Inflammatory macrophage (primary cell): ENCODE measurements around the gene TAS1R2.
A peak's percentile ranks its signal among the peaks of the same experiment; 100 is the strongest.
"Not testable (repeated sequence)": the region's sequence is repeated elsewhere in the genome, so short reads cannot be mapped to it uniquely, and the experiment has no call there.

ENCODE experiments used
- DNase-seq, 2 donors: peaks; one replicate each; pipeline ENCODE4 v3.0.0-alpha.2; 2020 to 2022

Gene TAS1R2

DNA sequence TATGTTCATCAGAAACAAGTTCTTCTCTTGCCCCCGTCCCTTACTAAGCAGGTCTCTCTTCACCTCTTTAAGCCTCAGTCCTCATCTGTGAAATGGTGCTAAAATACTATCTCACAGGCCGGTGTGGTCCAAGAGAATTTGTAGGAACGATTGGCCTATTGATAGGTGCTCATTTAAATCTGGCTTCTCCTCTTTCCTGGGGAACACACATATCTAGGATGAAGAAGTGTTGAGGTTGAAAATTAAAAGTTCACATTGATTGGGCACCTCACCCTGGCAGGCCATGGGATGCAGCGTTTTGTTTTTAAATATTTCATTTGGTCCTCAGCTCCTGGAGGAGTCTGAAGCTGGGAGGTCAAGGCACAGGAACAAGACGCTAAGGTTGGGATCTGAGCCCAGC lies 8.9 kb upstream of the TAS1R2 start:
- DNase-seq: no peak

DNA sequence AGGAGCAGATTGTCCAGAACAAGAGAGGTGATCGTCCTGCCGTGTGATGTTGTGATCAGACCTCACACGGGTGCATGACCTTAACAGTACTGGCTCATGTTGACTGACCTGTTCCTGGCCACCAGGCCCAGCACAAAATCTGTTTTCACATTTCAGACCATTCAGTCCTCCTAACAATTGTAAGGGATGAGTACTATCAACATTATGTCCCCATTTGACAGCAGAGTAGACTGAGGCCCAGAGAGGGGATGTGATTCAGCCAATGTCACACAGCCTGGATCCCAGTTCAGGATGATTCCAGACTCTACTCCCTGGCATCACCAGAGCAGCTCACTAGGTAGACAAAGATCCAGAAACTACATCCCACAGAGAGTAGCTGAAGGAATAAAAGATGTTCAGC lies 7.4 kb upstream of the TAS1R2 start:
- DNase-seq: no peak

DNA sequence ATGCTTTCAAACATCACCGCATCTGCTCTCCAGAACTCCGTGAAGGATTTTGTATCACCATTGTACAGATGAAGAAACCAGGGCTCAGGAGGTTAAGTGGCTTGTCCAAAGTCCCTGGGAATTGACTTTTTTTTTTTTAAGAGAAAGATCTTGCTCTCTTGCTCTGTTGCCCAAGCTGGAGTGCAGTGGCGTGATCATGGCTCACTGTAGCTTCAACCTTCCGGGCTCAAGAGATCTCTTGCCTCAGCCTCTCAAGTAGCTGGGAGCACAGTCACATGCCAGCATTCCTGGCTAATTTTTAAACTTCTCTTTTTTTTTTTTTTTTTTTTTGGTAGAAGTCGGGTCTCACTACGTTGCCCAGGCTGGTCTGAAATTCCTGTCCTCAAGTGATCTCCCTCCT lies 6.9 kb upstream of the TAS1R2 start:
- no peak for DNase-seq

DNA sequence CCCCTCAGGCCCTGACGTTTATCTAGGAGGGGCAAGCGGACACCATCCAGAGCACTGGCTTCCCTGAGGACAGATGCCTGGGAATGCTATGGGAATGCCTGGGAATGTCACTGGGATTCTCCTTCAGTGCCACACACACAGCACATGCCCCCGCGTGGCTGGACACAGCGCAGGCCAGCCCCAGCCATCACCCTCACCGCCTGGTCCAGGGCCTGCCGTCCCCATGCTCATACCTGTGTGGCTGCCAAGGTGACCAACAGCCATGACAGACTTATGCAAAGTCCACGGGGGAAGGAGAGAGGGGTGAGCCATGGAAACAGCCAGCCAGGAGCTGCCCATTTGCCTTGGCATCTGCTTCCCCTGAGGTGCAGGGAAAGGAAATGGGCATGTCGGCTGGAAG lies 5.7 kb upstream of the TAS1R2 start:
- DNase-seq: no peak

DNA sequence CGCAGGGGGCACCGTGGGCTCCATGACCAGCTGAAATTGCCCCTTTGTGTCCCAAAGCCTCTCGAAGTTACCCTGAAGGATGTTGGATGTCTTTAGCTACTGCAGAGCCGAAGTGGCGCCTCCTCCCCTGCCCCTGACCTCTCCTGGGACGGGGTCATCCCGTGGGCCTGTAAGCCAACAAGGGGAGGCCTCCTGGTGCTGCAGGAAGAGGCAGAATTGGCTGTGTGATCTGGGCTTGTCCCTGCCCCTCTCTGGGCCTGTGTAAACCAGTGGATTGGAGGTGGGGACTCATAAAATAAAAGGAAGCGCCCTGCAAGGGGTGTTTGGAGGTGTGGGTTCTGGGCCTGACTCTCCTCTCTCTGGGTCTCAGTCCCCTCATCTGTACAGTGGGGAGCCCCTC lies 2.1 kb upstream of the TAS1R2 start:
- DNase-seq: no peak

DNA sequence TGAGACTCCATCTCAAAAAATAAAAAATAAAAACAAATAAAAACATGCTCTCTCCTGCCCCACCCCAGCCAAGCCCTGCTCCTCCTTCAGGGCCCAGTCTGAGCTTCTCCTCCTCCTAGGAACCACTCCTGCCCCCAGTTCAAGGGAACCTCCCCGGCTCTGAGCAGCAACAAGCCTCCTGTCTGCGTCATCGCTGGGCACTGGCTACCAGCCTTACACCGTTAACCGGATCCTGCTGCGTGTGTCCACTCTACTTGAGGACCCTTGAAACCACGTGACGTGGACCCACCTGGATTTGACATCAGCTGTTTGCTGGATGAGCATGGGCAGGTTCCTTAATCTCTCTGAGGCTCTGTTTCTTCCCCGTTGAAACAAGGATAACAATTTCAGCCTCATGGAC lies 1.6 kb upstream of the TAS1R2 start:
- no peak for DNase-seq

DNA sequence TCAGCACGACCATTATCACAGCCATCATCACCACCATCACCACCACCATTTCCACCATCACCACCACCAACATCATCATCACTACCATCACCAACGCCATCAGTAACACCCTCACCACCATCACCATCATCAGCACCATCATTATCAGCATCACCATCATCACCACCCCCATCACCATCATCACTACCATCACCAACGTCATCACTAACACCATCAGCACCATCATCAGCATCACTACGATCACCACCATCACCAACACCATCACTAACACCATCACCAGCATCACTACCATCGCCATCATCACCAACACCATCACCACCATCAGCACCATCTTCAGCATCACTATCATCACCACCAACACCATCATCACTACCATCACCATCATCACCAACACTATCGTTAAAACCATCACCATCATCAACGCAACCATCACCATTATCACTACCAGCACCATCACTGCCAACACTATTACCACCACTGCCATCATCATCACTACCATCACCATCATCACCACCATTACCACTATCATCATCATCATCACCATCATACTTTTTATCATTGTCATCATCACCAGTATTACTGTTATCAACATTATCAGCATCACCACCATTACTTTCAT lies 1.3 kb downstream of the TAS1R2 start:
- DNase-seq: no peak

DNA sequence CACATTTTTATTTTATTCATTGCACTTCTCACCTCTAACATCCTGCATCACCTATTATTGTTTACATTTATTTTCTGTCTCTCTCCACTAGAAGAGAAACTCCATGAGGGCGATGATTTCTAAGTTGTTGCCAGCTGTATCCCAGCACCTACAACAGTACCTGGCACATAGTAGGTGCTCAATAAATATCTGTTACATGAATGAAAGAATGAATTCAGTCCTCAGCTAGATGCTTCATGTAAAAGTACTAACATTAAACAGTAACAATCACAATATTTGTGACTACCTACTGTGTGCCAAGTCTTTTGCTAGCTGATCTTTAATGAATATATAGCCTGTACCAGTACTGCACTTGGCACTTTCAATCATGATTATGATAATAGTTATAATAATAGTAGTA lies 3.0 kb downstream of the TAS1R2 start:
- no peak for DNase-seq

DNA sequence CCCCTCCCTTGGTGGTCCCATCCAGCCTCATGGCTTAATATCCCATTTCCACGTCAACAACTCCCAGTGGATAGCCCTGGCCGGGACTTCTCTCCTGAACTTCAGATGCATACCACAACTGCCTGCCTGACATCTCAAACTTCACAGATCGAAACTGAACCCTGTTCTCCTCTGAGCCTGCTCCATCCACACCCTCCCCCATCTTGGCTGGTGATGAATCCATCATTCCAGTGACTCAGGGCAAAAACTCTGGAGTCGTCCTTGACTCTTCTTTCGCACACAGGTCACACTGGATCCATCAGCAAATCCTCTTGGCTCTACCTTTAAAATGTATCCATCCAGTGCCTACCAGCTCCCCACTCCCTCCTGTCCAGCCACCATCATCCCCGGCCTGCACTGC lies 3.9 kb downstream of the TAS1R2 start:
- no peak for DNase-seq

DNA sequence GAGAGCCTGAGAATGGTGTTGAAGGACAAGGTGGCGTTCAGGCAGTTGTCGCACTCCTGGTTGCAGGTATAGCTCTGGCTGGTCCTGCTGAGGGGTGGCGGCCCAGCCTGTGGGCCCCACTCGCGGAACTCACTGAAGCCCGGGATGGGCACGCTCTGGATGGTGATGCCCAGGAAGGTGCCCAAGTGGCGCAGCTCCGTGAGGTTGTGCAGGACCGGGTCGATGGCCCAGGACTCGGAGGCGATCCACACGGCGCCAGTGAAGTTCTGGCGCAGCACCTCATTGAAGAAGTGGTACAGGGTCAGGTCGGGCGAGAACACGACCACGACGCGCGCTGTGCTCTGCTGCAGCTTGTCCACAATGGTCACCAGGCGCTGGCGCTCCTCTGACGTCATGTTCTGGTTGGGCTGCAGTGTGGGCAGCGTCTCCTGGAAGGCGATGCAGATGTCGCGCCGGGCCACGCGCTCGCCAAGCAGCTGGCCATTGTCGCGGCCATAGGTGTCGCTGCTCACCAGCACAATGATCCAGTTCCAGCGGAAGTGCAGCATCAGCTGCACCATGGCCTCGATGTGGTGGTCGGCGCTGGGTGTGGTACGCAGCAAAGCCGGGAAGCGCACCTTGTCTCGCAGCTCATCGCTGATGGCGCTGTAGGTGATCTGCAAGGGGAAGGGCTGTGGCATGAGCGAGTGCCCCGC lies 5.0 kb downstream of the TAS1R2 start:
- no peak for DNase-seq

DNA sequence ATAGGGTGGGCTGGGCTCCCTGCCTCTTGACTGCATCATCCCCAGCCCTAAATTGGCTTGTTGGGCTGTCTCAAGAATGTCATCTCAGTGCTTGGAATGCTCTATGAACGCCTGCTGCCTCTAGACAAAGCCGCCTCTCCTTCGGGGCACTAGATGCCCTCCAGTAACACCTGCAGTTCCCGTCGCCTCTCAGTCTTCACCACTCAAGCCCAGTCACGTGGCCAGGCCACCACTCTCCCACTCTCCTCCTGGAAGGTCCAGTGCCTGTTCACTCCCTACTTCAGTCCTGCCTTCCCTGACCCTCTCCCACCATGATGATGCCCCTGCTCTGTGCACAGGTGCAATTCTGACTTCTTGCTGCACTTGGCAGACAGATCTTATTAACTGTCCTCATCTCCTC lies 7.0 kb downstream of the TAS1R2 start:
- no peak for DNase-seq

DNA sequence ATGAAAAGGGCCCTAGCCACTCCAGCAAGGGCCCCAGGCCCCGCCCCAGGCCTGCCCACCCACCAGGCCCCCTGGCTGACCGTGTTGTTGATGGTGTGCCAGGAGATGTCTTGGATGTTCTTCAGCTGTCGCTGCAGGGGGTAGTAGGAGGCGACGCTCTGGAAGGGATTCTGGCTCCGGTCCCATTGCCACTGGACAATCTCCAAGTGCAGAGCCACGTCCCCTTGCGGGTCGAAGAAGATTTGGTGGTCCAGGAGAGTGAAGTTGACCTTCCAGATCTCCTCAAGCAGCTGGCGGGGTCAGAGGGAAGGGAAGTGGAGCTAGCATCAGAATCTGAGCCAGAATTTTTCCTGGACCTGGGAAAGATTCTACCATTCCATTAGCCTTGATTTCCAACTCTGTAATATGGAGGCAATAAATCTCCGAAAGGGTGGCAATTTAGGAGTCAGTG lies 10.2 kb downstream of the TAS1R2 start:
- no peak for DNase-seq

DNA sequence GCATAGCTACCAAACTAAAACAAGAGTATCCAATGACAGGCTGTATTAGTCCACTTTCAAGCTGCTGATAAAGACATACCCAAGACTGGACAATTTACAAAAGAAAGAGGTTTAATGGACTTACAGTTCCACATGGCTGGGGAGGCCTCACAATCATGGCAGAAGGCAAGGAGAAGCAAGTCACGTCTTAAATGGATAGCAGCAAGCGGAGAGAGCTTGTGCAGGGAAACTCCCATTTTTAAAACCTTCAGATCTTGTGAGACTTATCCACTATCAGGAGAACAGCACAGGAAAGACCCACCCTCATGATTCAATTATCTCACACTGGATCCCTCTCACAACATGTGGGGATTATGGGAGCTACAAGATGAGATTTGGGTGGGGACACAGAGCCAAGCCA lies 11.7 kb downstream of the TAS1R2 start:
- not testable (repeated sequence) for DNase-seq

DNA sequence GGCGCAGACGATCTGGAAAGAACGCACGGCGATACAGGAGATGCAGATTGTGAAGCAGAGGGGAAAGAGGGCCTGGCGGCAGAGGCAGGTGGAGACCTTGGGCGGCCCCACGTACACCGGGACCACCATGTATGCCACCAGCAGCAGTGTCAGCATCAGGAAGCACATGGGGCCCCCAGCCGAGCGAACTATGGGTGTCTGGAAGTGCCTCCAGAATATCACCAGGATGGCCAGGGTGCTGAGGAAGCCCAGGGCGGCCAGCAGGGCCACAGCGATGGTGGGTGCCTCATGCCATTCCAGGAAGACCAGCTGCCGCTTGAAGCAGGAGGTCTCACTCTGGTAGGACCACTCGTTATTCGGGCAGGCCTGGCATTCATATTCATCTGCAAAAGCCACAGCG lies 19.3 kb downstream of the TAS1R2 start:
- no peak for DNase-seq

DNA sequence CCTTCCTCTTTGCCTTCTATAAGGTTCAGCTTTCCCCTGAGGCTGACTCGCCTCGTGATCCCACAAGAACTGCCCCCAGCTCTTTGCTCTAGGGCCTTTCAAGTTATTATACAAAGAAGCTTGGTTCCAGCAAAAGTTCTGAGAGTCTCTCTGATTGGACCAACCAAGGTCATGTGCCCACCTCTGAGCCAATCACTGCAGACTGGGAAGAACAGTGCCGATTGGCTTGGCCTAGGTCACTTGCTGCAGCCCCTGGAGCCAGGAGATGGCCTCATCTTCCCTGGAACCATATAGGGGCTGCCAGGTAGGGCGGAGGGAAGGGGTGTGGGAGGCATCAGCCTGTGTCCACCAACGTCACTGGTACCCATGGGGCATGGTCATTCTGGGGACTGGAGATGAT lies 22.8 kb downstream of the TAS1R2 start:
- DNase-seq: no peak

DNA sequence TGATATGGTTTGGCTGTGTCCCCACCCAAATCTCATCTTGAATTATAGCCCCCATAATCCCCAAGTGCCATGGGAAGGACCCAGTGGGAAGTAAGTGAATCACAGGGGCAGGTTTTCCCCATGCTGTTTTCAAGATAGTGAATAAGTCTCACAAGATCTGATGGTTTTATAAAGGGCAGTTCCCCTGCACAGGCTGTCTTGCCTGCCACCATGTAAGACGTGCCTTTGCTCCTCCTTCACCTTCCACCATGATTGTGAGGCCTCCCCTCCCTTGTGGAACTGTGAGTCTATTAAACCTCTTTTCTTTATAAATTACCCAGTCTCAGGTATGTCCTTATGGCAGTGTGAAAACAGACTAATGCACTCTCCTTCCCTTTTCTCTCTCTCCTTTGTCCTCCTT lies 27.1 kb downstream of the TAS1R2 start:
- not testable (repeated sequence) for DNase-seq

DNA sequence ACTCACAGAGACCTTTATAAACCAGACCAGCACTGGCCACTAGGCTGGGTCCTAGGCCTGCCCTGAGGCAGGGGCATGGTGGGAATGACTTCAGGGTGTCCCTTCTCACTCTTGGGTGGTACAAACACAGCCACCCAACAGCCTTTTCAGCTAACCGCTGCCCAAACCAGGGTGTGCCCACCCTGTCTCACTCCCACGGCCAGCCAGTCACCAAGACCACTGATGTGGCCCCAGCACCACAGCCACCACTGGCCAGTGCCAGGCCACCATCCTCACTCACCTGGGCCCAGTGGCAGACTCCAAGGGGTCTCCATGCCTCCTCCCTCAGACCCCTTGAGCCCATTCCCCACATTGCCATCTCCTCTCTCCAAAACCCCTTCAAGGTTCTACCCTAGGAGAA lies 27.8 kb downstream of the TAS1R2 start:
- DNase-seq: no peak

DNA sequence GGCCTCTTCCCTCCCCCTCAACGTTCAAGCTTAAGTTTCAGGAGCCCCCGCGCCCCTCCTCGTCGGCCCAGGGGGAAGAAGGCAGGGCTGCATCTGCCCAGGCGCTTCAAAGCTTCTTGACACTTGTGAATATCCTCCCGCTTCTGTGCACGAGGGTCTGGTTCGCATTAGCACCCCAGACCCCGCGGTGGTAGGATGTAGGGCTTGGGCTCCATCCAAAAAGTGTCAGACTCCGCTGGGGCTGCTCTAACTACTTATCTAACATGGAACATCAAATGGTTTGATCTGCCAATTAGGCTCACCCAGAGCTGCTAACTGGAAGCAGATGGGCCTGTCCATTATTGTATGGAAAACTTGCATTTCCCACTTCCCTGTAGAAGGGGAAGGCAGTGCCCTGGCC lies 28.9 kb downstream of the TAS1R2 start:
- no peak for DNase-seq

DNA sequence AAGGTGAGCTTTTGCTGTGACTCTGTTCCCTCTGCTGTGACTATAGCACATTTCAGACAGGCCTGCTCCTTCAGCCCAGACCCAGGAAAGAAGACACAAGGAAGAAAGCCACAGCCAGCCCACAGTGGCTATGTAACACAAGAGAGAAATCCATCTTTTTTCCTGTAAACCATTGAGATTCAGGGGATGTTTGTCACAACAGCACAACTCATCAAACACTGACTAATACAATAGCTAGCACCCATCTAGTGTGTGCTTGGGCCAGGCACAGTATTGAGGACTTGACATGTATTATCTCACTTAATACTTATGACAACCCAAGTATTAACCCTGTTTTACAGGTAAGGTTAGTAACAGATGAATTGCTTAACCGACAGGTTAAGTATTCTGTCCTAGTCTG lies 29.8 kb downstream of the TAS1R2 start:
- no peak for DNase-seq

DNA sequence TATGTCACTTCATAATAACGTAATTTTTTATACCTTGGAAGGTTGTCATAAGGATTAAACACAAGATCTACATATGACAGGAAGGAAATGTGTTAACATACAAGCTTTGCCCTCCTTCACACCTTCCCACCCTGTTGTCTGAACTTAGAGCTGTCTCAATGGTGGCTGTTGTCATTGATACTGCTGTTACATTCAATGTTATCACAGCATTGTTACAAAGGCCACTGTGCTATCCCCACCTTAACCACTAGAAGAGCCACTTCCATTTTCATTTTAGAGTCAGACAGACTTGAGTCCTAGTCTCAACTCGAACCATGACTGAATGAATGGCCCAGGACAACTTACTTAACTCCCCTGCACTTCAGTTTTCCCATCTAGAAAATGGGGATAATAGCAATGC lies 31.2 kb downstream of the TAS1R2 start:
- no peak for DNase-seq

DNA sequence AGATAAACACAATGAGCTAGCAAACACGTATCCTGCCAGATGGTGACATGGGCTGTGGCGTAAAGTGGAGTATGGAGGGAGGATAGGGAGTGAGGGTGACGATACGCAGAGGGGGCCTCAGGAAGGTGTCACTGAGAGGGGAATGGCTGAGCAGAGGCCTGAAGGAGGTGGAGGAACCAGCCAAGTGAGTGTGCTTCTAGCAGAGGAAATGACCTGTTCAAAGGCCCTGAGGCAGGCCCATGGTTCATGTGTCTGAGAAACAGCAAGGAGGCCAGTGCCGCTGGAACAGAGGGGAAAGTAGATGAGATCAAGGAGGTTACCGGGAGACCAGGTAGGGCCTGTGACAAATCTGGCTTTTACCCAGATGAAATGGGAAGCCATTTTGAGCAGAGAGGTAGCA lies 36.0 kb downstream of the TAS1R2 start:
- DNase-seq: no peak

DNA sequence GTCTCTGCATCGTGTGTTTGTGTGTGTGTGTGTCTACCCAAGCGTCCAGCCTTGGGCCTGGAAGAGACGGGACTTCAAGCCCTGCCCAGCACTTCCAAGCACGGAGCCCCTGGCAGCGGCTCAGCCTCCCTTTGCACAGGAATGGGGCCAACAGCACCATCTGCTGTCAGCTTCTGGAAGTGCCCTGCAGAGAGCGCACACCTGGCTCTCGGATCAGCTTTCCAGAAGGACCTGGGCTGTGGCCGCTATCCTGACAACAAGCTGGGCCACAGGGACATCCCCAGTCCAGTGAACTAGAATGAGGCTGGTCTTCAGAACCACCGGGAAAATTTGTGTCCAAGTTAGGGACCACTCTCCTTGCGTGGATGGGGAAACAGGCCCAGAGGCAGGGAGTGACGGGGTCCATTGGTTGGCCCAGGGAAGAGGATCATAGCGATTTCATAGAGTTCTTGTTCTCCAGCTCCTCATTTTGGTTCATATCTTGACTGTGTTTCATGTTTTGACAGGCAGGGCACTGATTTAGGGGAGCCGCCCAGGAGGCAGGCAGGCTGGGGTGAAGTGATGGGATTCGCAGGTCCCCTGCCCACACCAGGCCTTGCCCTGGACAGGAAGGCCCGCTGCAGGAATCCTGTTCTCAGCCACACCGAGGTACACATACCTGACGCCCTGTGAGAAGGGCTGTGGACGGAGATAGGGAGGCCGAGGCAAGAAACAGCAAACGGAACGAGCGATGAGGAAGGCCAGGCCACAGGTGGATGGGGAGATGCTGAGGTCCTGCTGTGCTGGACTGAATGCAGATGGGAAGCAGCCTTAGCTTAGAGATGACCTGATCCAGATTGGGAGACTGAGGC lies 38.4 kb downstream of the TAS1R2 start:
- peak; percentile 32 to 55 for DNase-seq

DNA sequence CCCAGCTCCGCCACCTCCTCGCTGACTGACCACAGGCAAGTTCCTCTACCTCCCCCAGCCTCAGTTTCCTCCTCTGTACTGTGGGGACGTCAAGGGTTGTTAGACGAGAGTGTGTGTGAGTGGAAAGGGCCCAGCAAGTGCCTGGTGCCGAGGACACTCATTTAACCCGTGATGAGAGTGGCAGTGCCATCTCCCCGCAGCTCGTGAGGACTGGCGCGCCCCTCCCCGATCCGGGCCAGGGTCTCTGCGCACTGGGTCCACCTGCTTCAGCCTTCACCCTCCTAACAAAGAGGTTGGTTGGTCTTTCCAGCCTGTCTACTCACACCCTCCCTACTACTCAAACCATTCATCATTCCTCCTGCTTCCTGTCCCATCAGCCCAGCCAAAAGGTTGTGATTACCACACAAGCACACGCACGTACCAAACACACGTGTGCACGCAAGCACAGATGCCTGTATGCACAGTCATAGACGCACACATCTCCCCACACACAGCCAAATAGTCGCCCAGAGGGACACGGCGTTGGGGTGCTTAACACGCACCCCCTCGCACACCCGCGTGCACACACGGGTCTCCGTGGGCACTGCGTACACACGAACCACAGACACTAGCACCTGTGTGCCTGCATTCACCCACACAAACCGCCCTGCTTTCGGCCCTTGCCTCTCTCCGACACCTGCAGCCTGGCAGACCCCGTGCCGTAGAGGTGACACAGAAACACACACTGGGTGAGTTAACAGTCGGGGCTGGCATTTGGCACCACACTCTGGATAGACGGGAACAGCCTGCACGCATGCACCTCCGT lies 39.3 kb downstream of the TAS1R2 start:
- DNase-seq: no peak
